Measurements from ENCODE around the gene TAS1R3. TPM values are rescaled to one million over a fixed set of nuclear protein-coding genes. Genes with fewer than 3 reads are reported as not detected.

TAS1R3 gene
- total and polyA plus RNA-seq, 9 donors, result 0.07 to 0.40 (median 0.24) TPM; not detected in 2

DNA sequence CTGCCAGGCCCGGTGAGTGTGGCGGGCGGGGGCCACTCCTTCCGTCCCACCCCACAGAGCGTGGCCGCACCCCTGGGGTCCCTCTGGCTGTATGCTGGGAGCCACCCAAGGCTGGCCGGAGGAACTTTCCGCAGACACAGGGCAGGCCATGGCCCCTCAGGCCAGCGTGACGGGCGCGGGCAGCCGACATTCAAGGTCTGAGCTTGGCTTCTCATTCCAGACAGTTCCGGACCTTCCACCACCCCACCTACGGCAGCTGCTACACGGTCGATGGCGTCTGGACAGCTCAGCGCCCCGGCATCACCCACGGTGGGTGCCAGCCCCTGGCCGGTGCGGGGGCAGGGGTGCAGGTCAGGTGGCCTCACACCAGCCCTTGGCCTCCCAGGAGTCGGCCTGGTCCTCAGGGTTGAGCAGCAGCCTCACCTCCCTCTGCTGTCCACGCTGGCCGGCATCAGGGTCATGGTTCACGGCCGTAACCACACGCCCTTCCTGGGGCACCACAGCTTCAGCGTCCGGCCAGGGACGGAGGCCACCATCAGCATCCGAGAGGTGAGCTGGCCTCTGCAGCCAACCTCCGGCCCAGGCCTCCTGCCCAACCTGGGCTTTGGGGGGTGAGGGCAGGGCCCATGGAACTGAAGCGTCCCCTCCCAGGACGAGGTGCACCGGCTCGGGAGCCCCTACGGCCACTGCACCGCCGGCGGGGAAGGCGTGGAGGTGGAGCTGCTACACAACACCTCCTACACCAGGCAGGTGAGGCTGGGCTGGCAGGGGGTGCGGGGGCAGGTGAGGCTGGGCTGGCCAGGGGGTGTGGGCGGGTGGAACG, 43.6 kb upstream of the TAS1R3 start:
- no peaks in the 10 kb centered on the region for H3K27me3 ChIP-seq
- H3K4me1 ChIP-seq (ENCODE audit: insufficient read depth), result peaks cover 3% of the 10 kb centered on the region
- H3K4me3 ChIP-seq, result no peak overlapping the region
- DNase-seq, result peak in 2 of 5 donors; percentile 21 to 31
- 64 to 76% (median 75%) methylated on average over 36 to 46 of the region's 46 CpGs for WGBS, 3 donors
- no peak overlapping the region for H3K27ac ChIP-seq
- TF ChIP-seq EP300 (IDR thresholded peaks at IDR 0.05) (no peak), POLR2A (IDR thresholded peaks at IDR 0.05) (no peak)
- TF ChIP-seq, protein P1, sequence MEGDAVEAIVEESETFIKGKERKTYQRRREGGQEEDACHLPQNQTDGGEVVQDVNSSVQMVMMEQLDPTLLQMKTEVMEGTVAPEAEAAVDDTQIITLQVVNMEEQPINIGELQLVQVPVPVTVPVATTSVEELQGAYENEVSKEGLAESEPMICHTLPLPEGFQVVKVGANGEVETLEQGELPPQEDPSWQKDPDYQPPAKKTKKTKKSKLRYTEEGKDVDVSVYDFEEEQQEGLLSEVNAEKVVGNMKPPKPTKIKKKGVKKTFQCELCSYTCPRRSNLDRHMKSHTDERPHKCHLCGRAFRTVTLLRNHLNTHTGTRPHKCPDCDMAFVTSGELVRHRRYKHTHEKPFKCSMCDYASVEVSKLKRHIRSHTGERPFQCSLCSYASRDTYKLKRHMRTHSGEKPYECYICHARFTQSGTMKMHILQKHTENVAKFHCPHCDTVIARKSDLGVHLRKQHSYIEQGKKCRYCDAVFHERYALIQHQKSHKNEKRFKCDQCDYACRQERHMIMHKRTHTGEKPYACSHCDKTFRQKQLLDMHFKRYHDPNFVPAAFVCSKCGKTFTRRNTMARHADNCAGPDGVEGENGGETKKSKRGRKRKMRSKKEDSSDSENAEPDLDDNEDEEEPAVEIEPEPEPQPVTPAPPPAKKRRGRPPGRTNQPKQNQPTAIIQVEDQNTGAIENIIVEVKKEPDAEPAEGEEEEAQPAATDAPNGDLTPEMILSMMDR (IDR thresholded peaks at IDR 0.05), result no peak
- intact Hi-C loops (cut with DNase I), result no loop called here
- H3K9me3 ChIP-seq, result no peaks in the 10 kb centered on the region
- no peaks in the 10 kb centered on the region for H3K36me3 ChIP-seq

DNA sequence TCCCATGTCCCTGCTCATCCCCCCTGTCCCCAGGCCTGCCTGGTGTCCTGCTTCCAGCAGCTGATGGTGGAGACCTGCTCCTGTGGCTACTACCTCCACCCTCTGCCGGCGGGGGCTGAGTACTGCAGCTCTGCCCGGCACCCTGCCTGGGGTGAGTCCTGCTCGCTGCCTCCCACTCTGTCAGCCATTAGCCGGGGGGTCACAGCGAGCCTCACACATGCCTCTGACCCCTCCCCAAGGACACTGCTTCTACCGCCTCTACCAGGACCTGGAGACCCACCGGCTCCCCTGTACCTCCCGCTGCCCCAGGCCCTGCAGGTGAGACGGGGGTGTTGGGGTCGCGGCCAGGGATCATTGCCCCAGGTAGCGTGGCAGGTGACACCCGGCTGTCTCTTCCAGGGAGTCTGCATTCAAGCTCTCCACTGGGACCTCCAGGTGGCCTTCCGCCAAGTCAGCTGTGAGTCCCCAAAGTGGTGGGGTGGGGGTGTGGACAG, 40.8 kb upstream of the TAS1R3 start:
- H3K27ac ChIP-seq, result no peak overlapping the region
- peaks cover 3% of the 10 kb centered on the region for H3K4me1 ChIP-seq (ENCODE audit: insufficient read depth)
- 55 to 67% (median 66%) methylated on average over 15 of the region's 15 CpGs for WGBS, 3 donors
- H3K36me3 ChIP-seq, result no peaks in the 10 kb centered on the region
- intact Hi-C loops (cut with DNase I), result loop anchor here in 3 of 4 donors (5.0 to 10.0 kb wide), 3 partner anchors 168 to 305 kb away; partner anchors contain the start of gene PERM1 (in 2 of the 3)
- no peaks in the 10 kb centered on the region for H3K27me3 ChIP-seq
- no peaks in the 10 kb centered on the region for H3K9me3 ChIP-seq
- peak in 4 of 5 donors; percentile 33 to 66 (median 48) for DNase-seq
- no peak for TF ChIP-seq EP300 (IDR thresholded peaks at IDR 0.05)
- TF ChIP-seq, protein P1 (IDR thresholded peaks at IDR 0.05), result peak in 1 of 3 donors; percentile 24
- H3K4me3 ChIP-seq, result no peak overlapping the region

DNA sequence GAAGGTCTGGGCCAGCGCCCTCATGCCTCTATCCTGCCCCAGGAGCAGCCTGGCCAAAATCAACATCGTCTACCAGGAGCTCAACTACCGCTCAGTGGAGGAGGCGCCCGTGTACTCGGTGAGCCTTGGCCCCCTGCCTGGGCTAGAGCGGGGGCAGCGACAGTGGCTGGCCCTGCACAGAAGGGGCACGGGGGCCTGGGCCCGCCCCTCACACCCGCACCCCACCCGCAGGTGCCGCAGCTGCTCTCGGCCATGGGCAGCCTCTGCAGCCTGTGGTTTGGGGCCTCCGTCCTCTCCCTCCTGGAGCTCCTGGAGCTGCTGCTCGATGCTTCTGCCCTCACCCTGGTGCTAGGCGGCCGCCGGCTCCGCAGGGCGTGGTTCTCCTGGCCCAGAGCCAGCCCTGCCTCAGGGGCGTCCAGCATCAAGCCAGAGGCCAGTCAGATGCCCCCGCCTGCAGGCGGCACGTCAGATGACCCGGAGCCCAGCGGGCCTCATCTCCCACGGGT, 40.0 kb upstream of the TAS1R3 start:
- Histone ChIP-seq H3K36me3 (no peaks in the 10 kb centered on the region), H3K27ac (no peak overlapping the region), H3K4me3 (no peak overlapping the region), H3K9me3 (no peaks in the 10 kb centered on the region), H3K4me1 (ENCODE audit: insufficient read depth) (peaks cover 3% of the 10 kb centered on the region), H3K27me3 (no peaks in the 10 kb centered on the region)
- no peak for TF ChIP-seq EP300 (IDR thresholded peaks at IDR 0.05)
- TF ChIP-seq POLR2A (IDR thresholded peaks at IDR 0.05), result no peak
- 9 to 14% (median 10%) methylated on average over 14 to 28 of the region's 28 CpGs for WGBS, 3 donors
- peak; percentile 27 to 66 (median 44) for DNase-seq
- intact Hi-C loops (cut with DNase I), result loop anchor here in 3 of 4 donors (5.0 to 10.0 kb wide), 3 partner anchors 169 to 306 kb away; partner anchors contain the start of gene PERM1 (in 2 of the 3)

DNA sequence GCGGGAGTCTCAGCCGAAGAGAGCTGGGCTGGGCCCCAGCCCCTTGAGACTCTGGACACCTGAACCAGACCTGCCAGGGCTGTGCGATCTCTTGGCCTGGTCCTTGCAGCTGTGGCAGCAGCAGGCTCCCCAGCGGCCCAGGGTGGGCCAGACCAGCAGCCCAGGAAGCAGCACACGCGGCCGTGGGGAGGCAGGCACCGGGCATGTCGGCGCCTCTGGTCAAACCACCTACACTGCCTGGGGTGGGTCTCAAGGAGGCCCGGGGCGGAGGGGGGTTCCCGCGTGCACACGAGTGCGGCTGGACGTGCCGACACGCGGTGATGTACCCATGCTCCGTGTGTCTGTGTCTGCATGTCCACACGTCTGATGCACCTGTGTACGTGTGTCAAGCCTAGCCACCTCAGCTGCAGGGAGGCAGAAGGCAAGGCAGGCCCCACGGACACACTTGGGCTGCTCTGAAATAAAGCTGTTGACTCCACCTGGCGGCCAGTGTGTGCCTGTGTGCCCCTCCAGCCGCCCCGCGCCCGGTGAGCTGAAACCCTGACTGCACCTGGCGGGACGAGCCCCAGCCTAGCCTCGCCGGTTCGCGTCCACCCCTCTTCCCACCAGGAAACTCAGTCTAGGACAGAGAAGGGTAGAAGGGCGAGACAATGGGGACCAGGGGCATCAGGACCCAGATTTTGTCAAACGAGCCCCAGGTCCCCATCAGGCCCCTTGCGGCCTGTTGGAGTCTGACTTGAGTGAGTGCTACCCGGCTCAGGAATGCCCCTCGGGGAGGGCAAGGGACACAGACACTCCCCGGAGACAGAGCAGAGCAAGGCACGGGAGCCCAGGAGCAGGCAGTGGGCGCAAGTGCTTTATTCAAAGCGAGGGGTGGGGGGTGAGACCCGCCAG, 39.3 kb upstream of the TAS1R3 start:
- Histone ChIP-seq H3K9me3 (no peaks in the 10 kb centered on the region), H3K27ac (no peak overlapping the region), H3K4me1 (ENCODE audit: insufficient read depth) (peaks cover 3% of the 10 kb centered on the region), H3K27me3 (no peaks in the 10 kb centered on the region), H3K36me3 (no peaks in the 10 kb centered on the region), H3K4me3 (no peak overlapping the region)
- DNase-seq, result peak; percentile 68 to 83 (median 74)
- 31 to 61% (median 43%) methylated on average over 29 to 45 of the region's 45 CpGs for WGBS, 3 donors
- TF ChIP-seq, protein P1 (IDR thresholded peaks at IDR 0.05), result peak; percentile 46 to 80 (median 48)
- no peak for TF ChIP-seq POLR2A (IDR thresholded peaks at IDR 0.05)
- intact Hi-C loops (cut with DNase I), result loop anchor here in 3 of 4 donors (5.0 to 10.0 kb wide), 3 partner anchors 169 to 307 kb away; partner anchors contain the start of gene PERM1 (in 2 of the 3)
